Ovary (tissue), 9 donors: ENCODE results near the gene PCDHGB6. TPM values are rescaled to one million over a fixed set of nuclear protein-coding genes. Genes with fewer than 3 reads are reported as not detected.
"Not testable (repeated sequence)": the region's sequence is repeated elsewhere in the genome, so short reads cannot be mapped to it uniquely, and the experiment has no call there.

Experiments
- DNase-seq, 5 donors: peaks; one replicate each; pipeline ENCODE4 v3.0.0-alpha.2; 2019 to 2020
- H3K27ac ChIP-seq, 2 donors: fragments of 200-600 bp; one replicate each; pipeline versions ENCODE4 v1.5.1 to v1.8.0; 2019 to 2022
- H3K27me3 ChIP-seq: fragments of 200-600 bp; one replicate; pipeline ENCODE4 v1.8.0; 2022
- H3K36me3 ChIP-seq: fragments of 200-600 bp; sonication (generic); one replicate; pipeline ENCODE4 v1.5.1; 2019
- H3K4me1 ChIP-seq: one replicate; pipeline ENCODE4 v1.8.1; 2013; ENCODE audit warnings: mild to moderate bottlenecking, moderate library complexity; ENCODE audit not compliant: insufficient read depth
- H3K4me3 ChIP-seq: fragments of 200-600 bp; sonication (generic); one replicate; pipeline ENCODE4 v1.5.1; 2017
- H3K9me3 ChIP-seq, 2 donors: fragments of 200-600 bp in 1 of 2; sonication (generic) in 1 of 2; one replicate each; pipeline versions ENCODE4 v1.5.1 to v1.8.1; 2013 to 2019; ENCODE audit warnings: mild to moderate bottlenecking in 1 of 2, moderate library complexity in 1 of 2
- EP300 ChIP-seq: sonication (generic); formaldehyde crosslinking; IDR thresholded peaks from one replicate; pipeline ENCODE4 v1.6.1; 2017; ENCODE audit warnings: antibody characterized with exemption
- POLR2A ChIP-seq: fragments of 450-650 bp; IDR thresholded peaks from one replicate; pipeline ENCODE4 v1.6.1; 2017; ENCODE audit warnings: antibody characterized with exemption, mild to moderate bottlenecking, moderate library complexity
- WGBS, 3 donors: extraction: QIAGEN DNeasy Blood & Tissue Kit in 1 of 3; methylation state at CpG; one replicate each; pipeline versions ENCODE4 v1.1.5 to v1.1.7; 2013 to 2017; 5-methylcytosine and 5-hydroxymethylcytosine counted together
- intact Hi-C, 4 donors: fragments of 100-400 bp; cut with DNase I; formaldehyde crosslinking; loops; one replicate each; pipeline versions ENCODE4 v1.11.0 to v1.15.1; 2022 to 2023
- polyA plus RNA-seq, 2 donors: library from polyadenylated mRNA; stranded (reverse); fragments of 200-250 nt in 1 of 2; fragments of 350-450 nt in 1 of 2; fragmentation: Illumina TruSeq in 1 of 2; extraction: RNeasy Lipid Tissue Mini Kit (QIAGEN cat#74804) in 1 of 2; gene quantifications; one replicate each; pipeline ENCODE4 v1.2.3, GENCODE V29; 2013 to 2014
- total RNA-seq, 7 donors: library from RNA; depleted of rRNA in 2 of 7; stranded (reverse); fragments of >200 nt in 2 of 7; fragmentation: NEBNext Ultra II Directional in 3 of 7; extraction: Animal tissue kit (Norgen Biotek cat#: 25700) in 3 of 7; gene quantifications; one replicate each; pipeline versions ENCODE4 v1.1.0 to v1.2.4, GENCODE V29; 2016 to 2023
- TF ChIP-seq, protein P1 (sequence below), 3 donors: fragments of 450-650 bp in 2 of 3; fragments of 200-600 bp in 1 of 3; IDR thresholded peaks; one replicate each; pipeline versions ENCODE4 v1.5.1 to v1.8.0; 2016 to 2022; ENCODE audit warnings: antibody characterized with exemption in 3 of 3, mild to moderate bottlenecking in 1 of 3
- donor health status: DM: no; HTN: no; CAD: no; lungs with moderate emphysema.
- donor health status: DM: no; HTN: no; CAD: no.
- donor health status: Bipolar disorder and iron deficiency.
- donor health status: DM: yes; HTN: yes; CAD: no.
- donor health status: DM: no; HTN: no; CAD: no.
- donor health status: DM: yes; HTN: yes; CAD: no.

Gene PCDHGB6
- total and polyA plus RNA-seq, 9 donors: 7.0 to 18.1 (median 13.6) TPM

GRCh38 chr5:141397756-141398551, 9.9 kb upstream of the PCDHGB6 start, which contains the start of gene PCDHGB5:
TSS of gene PCDHGB5 (plus strand) at chr5:141397947. CDS start at chr5:141398128, 181 bp downstream.
- peak in 3 of 5 donors; percentile 43 to 57 (median 44) for DNase-seq
- intact Hi-C loops: loop anchor here in 1 of 4 donors (10.0 kb wide), 1 partner anchor 157 kb away; no protein-coding TSS in a partner anchor
- H3K4me3 ChIP-seq: peak within 1 kb of the TSS; percentile 11

GRCh38 chr5:141398608-141399007, 9.2 kb upstream of the PCDHGB6 start:
- Histone ChIP-seq H3K9me3 (peaks cover 10 to 42% of the 10 kb centered on the region in 2 donors), H3K27me3 (no peaks in the 10 kb centered on the region), H3K4me1 (no peaks in the 10 kb centered on the region), H3K4me3 (no peak overlapping the region), H3K36me3 (no peaks in the 10 kb centered on the region), H3K27ac (no peak overlapping the region)
- TF ChIP-seq EP300 (no peak), POLR2A (no peak)
- TF ChIP-seq, protein P1, sequence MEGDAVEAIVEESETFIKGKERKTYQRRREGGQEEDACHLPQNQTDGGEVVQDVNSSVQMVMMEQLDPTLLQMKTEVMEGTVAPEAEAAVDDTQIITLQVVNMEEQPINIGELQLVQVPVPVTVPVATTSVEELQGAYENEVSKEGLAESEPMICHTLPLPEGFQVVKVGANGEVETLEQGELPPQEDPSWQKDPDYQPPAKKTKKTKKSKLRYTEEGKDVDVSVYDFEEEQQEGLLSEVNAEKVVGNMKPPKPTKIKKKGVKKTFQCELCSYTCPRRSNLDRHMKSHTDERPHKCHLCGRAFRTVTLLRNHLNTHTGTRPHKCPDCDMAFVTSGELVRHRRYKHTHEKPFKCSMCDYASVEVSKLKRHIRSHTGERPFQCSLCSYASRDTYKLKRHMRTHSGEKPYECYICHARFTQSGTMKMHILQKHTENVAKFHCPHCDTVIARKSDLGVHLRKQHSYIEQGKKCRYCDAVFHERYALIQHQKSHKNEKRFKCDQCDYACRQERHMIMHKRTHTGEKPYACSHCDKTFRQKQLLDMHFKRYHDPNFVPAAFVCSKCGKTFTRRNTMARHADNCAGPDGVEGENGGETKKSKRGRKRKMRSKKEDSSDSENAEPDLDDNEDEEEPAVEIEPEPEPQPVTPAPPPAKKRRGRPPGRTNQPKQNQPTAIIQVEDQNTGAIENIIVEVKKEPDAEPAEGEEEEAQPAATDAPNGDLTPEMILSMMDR (IDR thresholded peaks at IDR 0.05): no peak
- DNase-seq: no peak
- intact Hi-C loops: loop anchor here in 1 of 4 donors (10.0 kb wide), 1 partner anchor 156 kb away; no protein-coding TSS in a partner anchor
- WGBS, 3 donors: 21 to 36% (median 26%) methylated on average over 15 of the region's 15 CpGs

More at GRCh38 chr5:141397756-141398551, 9.9 kb upstream of the PCDHGB6 start, which contains the start of gene PCDHGB5:
- TF ChIP-seq, protein P1 (IDR thresholded peaks at IDR 0.05): peak in 1 of 3 donors; percentile 37
- not testable (repeated sequence) for H3K36me3 ChIP-seq, H3K4me1 ChIP-seq, H3K27me3 ChIP-seq, H3K27ac ChIP-seq
- WGBS, 3 donors: 5 to 7% (median 7%) methylated on average over 25 to 30 of the region's 43 CpGs
- peaks cover 13 to 39% of the 10 kb centered on the region in 2 donors for H3K9me3 ChIP-seq

- Histone ChIP-seq H3K27ac (no peak overlapping the region), H3K4me1 (no peaks in the 10 kb centered on the region), H3K4me3 (no peak overlapping the region), H3K36me3 (no peaks in the 10 kb centered on the region), H3K9me3 (peaks cover 10 to 38% of the 10 kb centered on the region in 2 donors), H3K27me3 (no peaks in the 10 kb centered on the region)
- intact Hi-C loops: loop anchor here in 2 of 4 donors (10.0 kb wide), 1 partner anchor 155 kb away; no protein-coding TSS in a partner anchor
- WGBS, 3 donors: 21 to 29% (median 21%) methylated on average over 5 to 61 of the region's 61 CpGs
- no peak for DNase-seq
- TF ChIP-seq POLR2A (no peak), EP300 (no peak)
- TF ChIP-seq, protein P1 (IDR thresholded peaks at IDR 0.05): no peak
These were observed 8.1 kb upstream of the PCDHGB6 start for GRCh38 chr5:141399555-141400258.

DNA sequence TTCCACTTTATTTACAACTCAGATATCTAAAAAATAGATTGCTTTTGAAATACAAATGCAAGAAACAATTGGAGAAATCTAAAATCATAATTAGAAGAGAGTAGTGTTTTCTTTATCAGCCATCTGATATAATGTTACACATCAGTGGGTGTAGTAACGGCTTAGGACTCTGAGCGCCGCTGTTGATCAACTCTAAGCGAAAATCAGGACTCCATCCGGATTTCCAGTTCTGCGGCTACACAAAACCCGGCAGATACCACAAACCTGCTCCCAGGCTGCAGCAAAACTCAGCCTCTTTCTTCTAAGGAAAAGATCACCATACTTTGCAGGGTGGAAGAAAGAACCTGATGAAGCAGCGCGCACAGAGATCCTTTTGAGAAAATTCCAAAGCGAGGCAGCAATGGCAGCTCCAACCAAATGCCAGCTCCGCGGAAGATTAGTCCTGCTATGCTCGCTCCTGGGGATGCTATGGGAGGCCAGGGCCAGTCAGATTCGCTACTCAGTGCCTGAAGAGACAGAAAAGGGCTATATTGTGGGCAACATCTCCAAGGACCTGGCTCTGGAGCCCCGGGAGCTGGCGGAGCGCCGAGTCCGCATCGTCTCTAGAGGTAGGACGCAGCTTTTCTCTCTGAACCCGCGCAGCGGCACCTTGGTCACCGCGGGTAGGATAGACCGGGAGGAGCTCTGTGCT, 5.1 kb upstream of the PCDHGB6 start, which contains the start of gene PCDHGA9:
Gene PCDHGA9, plus strand, starts transcription at position 226 of the 691 bp plus-strand sequence. Its CDS starts 175 bp downstream, at position 401.
- intact Hi-C loops: loop anchor here in 1 of 4 donors (10.0 kb wide), 1 partner anchor 152 kb away; no protein-coding TSS in a partner anchor
- peaks cover 10 to 44% of the 10 kb centered on the region in 2 donors for H3K9me3 ChIP-seq
- H3K27me3 ChIP-seq: no peaks in the 10 kb centered on the region
- no peaks in the 10 kb centered on the region for H3K4me1 ChIP-seq
- peak in 1 of 5 donors; percentile 28 for DNase-seq
- H3K27ac ChIP-seq: no peak within 1 kb of the TSS
- peak within 1 kb of the TSS; percentile 12 for H3K4me3 ChIP-seq
- no peaks in the 10 kb centered on the region for H3K36me3 ChIP-seq
- 12 to 16% (median 13%) methylated on average over 27 of the region's 27 CpGs for WGBS, 3 donors
- TF ChIP-seq, protein P1 (IDR thresholded peaks at IDR 0.05): no peak
- TF ChIP-seq POLR2A: no peak
- TF ChIP-seq EP300: no peak
